OCI-LY7 (cell line): ENCODE results near the gene MIA2. TPM values are rescaled to one million over a fixed set of nuclear protein-coding genes. Genes with fewer than 3 reads are reported as not detected.
"Not testable (repeated sequence)": the region's sequence is repeated elsewhere in the genome, so short reads cannot be mapped to it uniquely, and the experiment has no call there.

ENCODE experiments used
- BruUV-seq: library from RNA; stranded (reverse); fragments of 400-500 nt; replicated peaks from 2 replicates; lab custom pipeline; 2021; lab: Mats Ljungman, UMichigan
- CTCF ChIA-PET: fragments of 300-600 bp; sonication (Branson Sonifier 250); formaldehyde crosslinking; loops from one replicate; lab custom pipeline; 2022; ENCODE audit warnings: antibody characterized with exemption; ENCODE audit not compliant: unreplicated experiment; lab: Charles Lee
- POLR2A ChIA-PET: fragments of 300-600 bp; sonication (Branson Sonifier 250); formaldehyde crosslinking; loops from one replicate; lab custom pipeline; 2022; ENCODE audit warnings: antibody characterized with exemption; lab: Charles Lee
- DNase-seq: peaks from one replicate; pipeline ENCODE4 v3.0.0-alpha.2; 2015; ENCODE audit warnings: low spot score
- H2AFZ ChIP-seq: fragments of 200-600 bp; sonication (generic), shearing (Covaris generic); 2 replicates; pipeline ENCODE4 v1.6.1; 2014; ENCODE audit warnings: mild to moderate bottlenecking, antibody characterized with exemption, low read length, moderate library complexity
- H3K27ac ChIP-seq: fragments of 200-600 bp; sonication (generic); 2 replicates; pipeline ENCODE4 v1.5.1; 2014; ENCODE audit warnings: mixed run types, low read depth, mild to moderate bottlenecking, moderate library complexity, low read length, inconsistent platforms; ENCODE audit not compliant: poor library complexity, severe bottlenecking
- H3K36me3 ChIP-seq: fragments of 200-600 bp; sonication (generic); 2 replicates; pipeline ENCODE4 v1.6.1; 2014; ENCODE audit warnings: mild to moderate bottlenecking, antibody characterized with exemption, low read length, moderate library complexity, mixed read lengths; ENCODE audit not compliant: insufficient read depth
- H3K4me1 ChIP-seq: fragments of 200-600 bp; sonication (generic); 2 replicates; pipeline ENCODE4 v1.5.1; 2014; ENCODE audit warnings: mild to moderate bottlenecking, low read length; ENCODE audit not compliant: insufficient read depth, poor library complexity, severe bottlenecking
- H3K4me2 ChIP-seq: fragments of 200-600 bp; sonication (generic); 2 replicates; pipeline ENCODE4 v1.6.1; 2014; ENCODE audit warnings: mild to moderate bottlenecking, low read length
- H3K4me3 ChIP-seq: fragments of 200-600 bp; sonication (generic); 2 replicates; pipeline ENCODE4 v1.5.1; 2014; ENCODE audit warnings: mild to moderate bottlenecking, low read depth, low read length; ENCODE audit not compliant: poor library complexity, severe bottlenecking
- H3K79me2 ChIP-seq: fragments of 200-600 bp; sonication (generic); 2 replicates; pipeline ENCODE4 v1.6.1; 2016; ENCODE audit warnings: low read depth, mild to moderate bottlenecking, low read length, moderate library complexity, mixed read lengths; ENCODE audit not compliant: insufficient read depth
- H3K9me2 ChIP-seq: fragments of 200-600 bp; sonication (generic); 2 replicates; pipeline ENCODE4 v1.6.1; 2016; ENCODE audit warnings: mild to moderate bottlenecking, low read length, mixed read lengths; ENCODE audit not compliant: insufficient read depth
- H3K9me3 ChIP-seq: fragments of 200-600 bp; sonication (generic); 2 replicates; pipeline ENCODE4 v1.6.1; 2014; ENCODE audit warnings: mild to moderate bottlenecking, mixed run types, low read length, mixed read lengths
- H4K20me1 ChIP-seq: fragments of 200-600 bp; sonication (generic); 2 replicates; pipeline ENCODE4 v1.6.1; 2014; ENCODE audit warnings: mild to moderate bottlenecking, antibody characterized with exemption, low read length, moderate library complexity, mixed read lengths; ENCODE audit not compliant: insufficient read depth
- EZH2phosphoT487 ChIP-seq: fragments of 200-600 bp; sonication (generic); IDR thresholded peaks from 2 replicates; pipeline ENCODE4 v1.6.1; 2018; ENCODE audit warnings: low read depth, borderline replicate concordance, mild to moderate bottlenecking, mixed run types, antibody characterized with exemption, low read length, moderate library complexity, mixed read lengths
- intact Hi-C: fragments of 100-400 bp; cut with micrococcal nuclease; formaldehyde crosslinking; loops from one replicate; pipeline ENCODE4 v1.10.0; 2022; ENCODE audit not compliant: unreplicated experiment
- total RNA-seq, 2 experiments: library from RNA; depleted of rRNA in 1 of 2; stranded (reverse); fragments of >200 nt in 1 of 2; shearing (Covaris generic) in 1 of 2; gene quantifications; 2 replicates each; pipeline ENCODE4 v1.2.3, GENCODE V29; 2014 to 2022
- TF ChIP-seq, protein P1 (sequence below): fragments of 200-600 bp; sonication (generic); conservative IDR thresholded peaks from 2 replicates; pipeline ENCODE4 v1.5.1; 2014; ENCODE audit warnings: mild to moderate bottlenecking, antibody characterized with exemption, low read length, moderate library complexity, mixed read lengths

MIA2 gene
- total RNA-seq, 2 experiments from 2014 or later, result 20.2 to 28.3 TPM

DNA sequence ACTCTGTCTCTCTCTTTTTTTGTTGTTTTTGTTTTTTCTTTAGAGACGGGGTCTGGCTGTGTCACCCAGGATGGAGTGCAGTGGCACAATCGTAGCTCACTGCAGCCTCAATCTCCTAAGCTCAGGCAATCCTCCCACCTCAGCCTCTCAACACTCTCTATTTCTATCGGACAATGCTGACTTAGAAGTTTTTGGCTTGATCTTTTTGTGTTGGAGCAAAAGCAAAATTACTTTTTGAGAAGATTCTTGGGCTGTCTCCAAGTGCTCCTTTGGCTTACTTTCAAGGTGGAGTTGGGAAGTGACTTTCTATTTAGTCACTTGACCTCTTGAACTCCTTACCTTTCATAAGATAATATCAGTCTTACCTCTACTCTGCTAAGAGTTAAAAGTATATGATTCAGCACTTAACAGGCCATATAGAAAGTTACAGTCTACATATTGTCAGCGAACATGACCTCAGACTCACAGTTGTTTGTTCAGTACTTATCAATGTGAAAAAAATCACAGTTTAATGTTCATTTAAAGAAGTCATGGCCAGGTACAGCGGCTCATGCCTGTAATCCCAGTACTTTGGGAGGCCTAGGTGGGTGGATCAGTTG lies 15.4 kb upstream of the MIA2 start:
- H3K4me1 ChIP-seq, result peaks cover 5% of the 10 kb centered on the region
- no peaks in the 10 kb centered on the region for H4K20me1 ChIP-seq
- no peak for DNase-seq
- H3K9me3 ChIP-seq, result no peaks in the 10 kb centered on the region
- TF ChIP-seq, protein P1, sequence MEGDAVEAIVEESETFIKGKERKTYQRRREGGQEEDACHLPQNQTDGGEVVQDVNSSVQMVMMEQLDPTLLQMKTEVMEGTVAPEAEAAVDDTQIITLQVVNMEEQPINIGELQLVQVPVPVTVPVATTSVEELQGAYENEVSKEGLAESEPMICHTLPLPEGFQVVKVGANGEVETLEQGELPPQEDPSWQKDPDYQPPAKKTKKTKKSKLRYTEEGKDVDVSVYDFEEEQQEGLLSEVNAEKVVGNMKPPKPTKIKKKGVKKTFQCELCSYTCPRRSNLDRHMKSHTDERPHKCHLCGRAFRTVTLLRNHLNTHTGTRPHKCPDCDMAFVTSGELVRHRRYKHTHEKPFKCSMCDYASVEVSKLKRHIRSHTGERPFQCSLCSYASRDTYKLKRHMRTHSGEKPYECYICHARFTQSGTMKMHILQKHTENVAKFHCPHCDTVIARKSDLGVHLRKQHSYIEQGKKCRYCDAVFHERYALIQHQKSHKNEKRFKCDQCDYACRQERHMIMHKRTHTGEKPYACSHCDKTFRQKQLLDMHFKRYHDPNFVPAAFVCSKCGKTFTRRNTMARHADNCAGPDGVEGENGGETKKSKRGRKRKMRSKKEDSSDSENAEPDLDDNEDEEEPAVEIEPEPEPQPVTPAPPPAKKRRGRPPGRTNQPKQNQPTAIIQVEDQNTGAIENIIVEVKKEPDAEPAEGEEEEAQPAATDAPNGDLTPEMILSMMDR, result no peak
- no peak for TF ChIP-seq EZH2phosphoT487
- H3K79me2 ChIP-seq, result no peaks in the 10 kb centered on the region
- H3K4me2 ChIP-seq, result no peak overlapping the region
- no peak overlapping the region for H3K4me3 ChIP-seq
- intact Hi-C loops, result no loop called here
- H3K27ac ChIP-seq, result no peak overlapping the region
- ChIA-PET POLR2A (interaction anchor here (0.6 kb wide), 1 partner anchor 11 kb away, joined by 3 read pairs; no protein-coding TSS in a partner anchor), CTCF (no interaction called here)
- no peaks in the 10 kb centered on the region for H3K36me3 ChIP-seq
- no peaks in the 10 kb centered on the region for H3K9me2 ChIP-seq
- peak overlapping the region; percentile 61; the same call in 1 of the 2 replicates for H2AFZ ChIP-seq
- BruUV-seq, result no TSS peak

DNA sequence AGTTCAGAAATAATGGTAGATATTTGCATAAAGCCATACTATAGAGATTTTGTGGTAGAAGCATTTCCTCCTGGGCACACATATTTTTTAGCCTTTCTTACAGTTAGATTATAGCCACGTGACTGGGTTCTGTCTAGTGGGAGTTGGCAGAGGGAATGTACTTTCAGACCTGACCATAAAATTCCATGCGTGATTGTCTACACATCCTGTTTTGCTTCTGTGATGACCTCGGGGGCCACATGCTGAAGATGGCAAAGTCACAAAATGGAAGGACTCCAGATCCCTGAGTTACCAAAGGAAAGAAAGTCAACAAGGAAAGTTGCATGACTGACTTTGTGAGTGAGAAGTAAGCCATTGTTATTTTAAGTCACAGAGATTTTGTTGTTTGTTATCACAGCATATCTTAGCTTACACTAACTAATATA lies 14.6 kb upstream of the MIA2 start:
- no peaks in the 10 kb centered on the region for H3K36me3 ChIP-seq
- CTCF ChIA-PET, result no interaction called here
- H2AFZ ChIP-seq, result peak overlapping the region; percentile 70
- intact Hi-C loops, result no loop called here
- no peaks in the 10 kb centered on the region for H3K9me3 ChIP-seq
- no peak overlapping the region for H3K4me2 ChIP-seq
- POLR2A ChIA-PET, result interaction anchor here (0.6 kb wide), 1 partner anchor 30 kb away, joined by 3 read pairs; no protein-coding TSS in a partner anchor
- BruUV-seq, result no TSS peak
- DNase-seq, result peak; percentile 3
- no peaks in the 10 kb centered on the region for H3K9me2 ChIP-seq
- H3K27ac ChIP-seq, result no peak overlapping the region
- H3K4me3 ChIP-seq, result no peak overlapping the region
- H4K20me1 ChIP-seq, result no peaks in the 10 kb centered on the region
- H3K4me1 ChIP-seq, result peaks cover 5% of the 10 kb centered on the region
- no peaks in the 10 kb centered on the region for H3K79me2 ChIP-seq
- TF ChIP-seq, protein P1, result no peak
- no peak for TF ChIP-seq EZH2phosphoT487

DNA sequence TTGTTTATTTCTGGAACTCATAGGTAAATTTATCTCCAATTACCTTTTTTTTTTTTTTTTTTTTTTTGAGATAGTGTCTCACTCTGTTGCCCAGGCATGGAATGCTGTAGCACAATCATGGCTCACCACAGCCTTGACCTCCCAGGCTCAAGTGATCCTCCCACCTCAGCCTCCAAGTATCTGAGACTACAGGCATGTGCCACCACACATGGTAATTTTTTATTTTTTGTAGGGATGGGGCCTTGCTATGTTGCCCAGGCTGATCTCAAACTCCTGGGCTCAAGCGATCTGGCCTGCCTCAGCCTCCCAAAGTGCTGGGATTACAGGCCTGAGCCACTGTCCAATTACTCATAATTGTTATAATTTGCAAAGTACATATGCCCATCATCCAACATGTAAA lies 13.2 kb upstream of the MIA2 start:
- POLR2A ChIA-PET, H3K36me3 ChIP-seq, H3K4me3 ChIP-seq, H2AFZ ChIP-seq, H3K4me1 ChIP-seq, CTCF ChIA-PET, H3K9me3 ChIP-seq, BruUV-seq, DNase-seq, intact Hi-C loops, H3K9me2 ChIP-seq, H3K79me2 ChIP-seq, H3K4me2 ChIP-seq, H3K27ac ChIP-seq, H4K20me1 ChIP-seq: not testable (repeated sequence)
